ENCODE results near the gene FRYL.
"Not testable (repeated sequence)": the region's sequence is repeated elsewhere in the genome, so short reads cannot be mapped to it uniquely, and the experiment has no call there.

The FRYL gene

DNA sequence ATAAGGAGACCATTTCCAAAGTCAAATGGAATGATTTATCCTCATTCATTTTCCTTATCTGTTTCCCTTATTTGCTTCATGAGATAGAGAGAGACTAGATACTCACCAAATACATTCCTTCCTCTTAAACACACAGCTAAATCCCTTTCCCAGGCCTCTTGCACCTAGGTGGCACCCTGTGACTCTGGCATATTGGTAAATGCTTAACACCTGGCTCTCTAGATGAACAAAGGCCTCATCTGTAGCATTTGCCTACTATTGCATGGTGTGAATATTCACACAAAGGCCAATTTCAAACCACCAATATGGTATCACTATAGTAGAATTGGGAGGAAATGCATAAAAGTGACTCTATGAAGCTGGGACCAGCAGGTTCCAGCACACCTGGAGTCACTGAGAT lies 319.1 kb downstream of the FRYL start:
- H3K36me3 ChIP-seq (ENCODE audit: control insufficient read depth, insufficient read depth, low read length) = no peaks in the 10 kb centered on the region
- H3K27me3 ChIP-seq (replicated peaks; ENCODE audit: control insufficient read depth, insufficient read depth, low read length) = no peaks in the 10 kb centered on the region
- no peak overlapping the region for H3K4me3 ChIP-seq (replicated peaks; ENCODE audit: low read depth, low read length)
- TF ChIP-seq, protein P1, sequence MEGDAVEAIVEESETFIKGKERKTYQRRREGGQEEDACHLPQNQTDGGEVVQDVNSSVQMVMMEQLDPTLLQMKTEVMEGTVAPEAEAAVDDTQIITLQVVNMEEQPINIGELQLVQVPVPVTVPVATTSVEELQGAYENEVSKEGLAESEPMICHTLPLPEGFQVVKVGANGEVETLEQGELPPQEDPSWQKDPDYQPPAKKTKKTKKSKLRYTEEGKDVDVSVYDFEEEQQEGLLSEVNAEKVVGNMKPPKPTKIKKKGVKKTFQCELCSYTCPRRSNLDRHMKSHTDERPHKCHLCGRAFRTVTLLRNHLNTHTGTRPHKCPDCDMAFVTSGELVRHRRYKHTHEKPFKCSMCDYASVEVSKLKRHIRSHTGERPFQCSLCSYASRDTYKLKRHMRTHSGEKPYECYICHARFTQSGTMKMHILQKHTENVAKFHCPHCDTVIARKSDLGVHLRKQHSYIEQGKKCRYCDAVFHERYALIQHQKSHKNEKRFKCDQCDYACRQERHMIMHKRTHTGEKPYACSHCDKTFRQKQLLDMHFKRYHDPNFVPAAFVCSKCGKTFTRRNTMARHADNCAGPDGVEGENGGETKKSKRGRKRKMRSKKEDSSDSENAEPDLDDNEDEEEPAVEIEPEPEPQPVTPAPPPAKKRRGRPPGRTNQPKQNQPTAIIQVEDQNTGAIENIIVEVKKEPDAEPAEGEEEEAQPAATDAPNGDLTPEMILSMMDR (IDR thresholded peaks at IDR 0.05; ENCODE audit: insufficient read depth, low read length, poor library complexity, severe bottlenecking) = no peak
- no peak for DNase-seq (ENCODE audit: extremely low read depth, insufficient read length)

GRCh38 chr4:48454591-48454990 lies 325.5 kb downstream of the FRYL start:
- Histone ChIP-seq H3K36me3 (ENCODE audit: control insufficient read depth, insufficient read depth, low read length) (no peaks in the 10 kb centered on the region), H3K4me3 (replicated peaks; ENCODE audit: low read depth, low read length) (no peak overlapping the region), H3K27me3 (replicated peaks; ENCODE audit: control insufficient read depth, insufficient read depth, low read length) (no peaks in the 10 kb centered on the region)
- TF ChIP-seq, protein P1 (IDR thresholded peaks at IDR 0.05; ENCODE audit: insufficient read depth, low read length, poor library complexity, severe bottlenecking) = no peak
- DNase-seq (ENCODE audit: extremely low read depth, insufficient read length) = no peak

DNA sequence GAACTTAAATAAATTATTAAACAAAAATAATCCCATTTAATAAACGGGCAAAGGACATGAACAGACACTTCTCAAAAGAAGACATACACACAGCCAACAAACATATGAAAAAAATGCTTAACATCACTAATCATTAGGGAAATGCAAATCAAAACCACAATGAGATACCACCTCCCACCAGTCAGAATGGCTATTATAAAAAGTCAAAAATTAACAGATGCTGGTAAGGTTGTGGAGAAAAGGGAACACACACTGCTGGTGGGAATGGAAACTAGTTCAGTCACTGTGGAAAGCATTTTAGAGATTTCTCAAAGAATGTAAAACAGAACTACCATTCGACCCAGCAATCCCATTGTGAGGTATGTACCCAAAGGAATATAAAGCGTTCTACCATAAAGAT lies 328.4 kb downstream of the FRYL start:
- not testable (repeated sequence) for DNase-seq (ENCODE audit: extremely low read depth, insufficient read length); H3K4me3 ChIP-seq (replicated peaks; ENCODE audit: low read depth, low read length); H3K36me3 ChIP-seq (ENCODE audit: control insufficient read depth, insufficient read depth, low read length); H3K27me3 ChIP-seq (replicated peaks; ENCODE audit: control insufficient read depth, insufficient read depth, low read length)

GRCh38 chr4:48450740-48451139 lies 329.3 kb downstream of the FRYL start:
- TF ChIP-seq, protein P1 (IDR thresholded peaks at IDR 0.05; ENCODE audit: insufficient read depth, low read length, poor library complexity, severe bottlenecking) = no peak
- no peak for DNase-seq (ENCODE audit: extremely low read depth, insufficient read length)
- H3K4me3 ChIP-seq (replicated peaks; ENCODE audit: low read depth, low read length) = no peak overlapping the region
- H3K27me3 ChIP-seq (replicated peaks; ENCODE audit: control insufficient read depth, insufficient read depth, low read length) = no peaks in the 10 kb centered on the region
- H3K36me3 ChIP-seq (ENCODE audit: control insufficient read depth, insufficient read depth, low read length) = no peaks in the 10 kb centered on the region

DNA sequence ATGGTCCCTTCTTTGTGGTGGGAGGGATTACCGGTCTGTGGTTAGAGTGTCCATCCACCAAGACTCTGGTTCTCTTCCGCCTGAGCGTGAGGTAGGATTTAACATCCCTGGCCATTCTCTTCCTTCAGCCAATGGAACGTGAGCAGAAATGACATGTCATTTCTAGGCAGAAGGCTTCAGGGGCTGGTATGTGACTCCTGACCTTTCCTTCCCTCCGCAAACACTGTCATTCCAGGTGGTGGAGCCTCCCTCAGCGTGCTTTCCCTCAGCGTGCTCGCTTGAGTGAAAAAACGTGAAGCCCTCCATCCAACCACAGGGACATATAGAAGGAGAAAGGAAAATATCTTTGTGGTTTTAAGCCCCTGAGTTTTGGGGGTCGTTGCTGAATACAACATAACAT lies 330.9 kb downstream of the FRYL start:
- H3K27me3 ChIP-seq (replicated peaks; ENCODE audit: control insufficient read depth, insufficient read depth, low read length) = no peaks in the 10 kb centered on the region
- TF ChIP-seq, protein P1 (IDR thresholded peaks at IDR 0.05; ENCODE audit: insufficient read depth, low read length, poor library complexity, severe bottlenecking) = no peak
- H3K4me3 ChIP-seq (replicated peaks; ENCODE audit: low read depth, low read length) = no peak overlapping the region
- no peak for DNase-seq (ENCODE audit: extremely low read depth, insufficient read length)
- H3K36me3 ChIP-seq (ENCODE audit: control insufficient read depth, insufficient read depth, low read length) = no peaks in the 10 kb centered on the region

Measured in GM06990 (cell line).